Spleen (tissue), 11 donors: Measurements from ENCODE around the gene PTRHD1. TPM values are rescaled to one million over a fixed set of nuclear protein-coding genes. Genes with fewer than 3 reads are reported as not detected.
"Not testable (repeated sequence)": the region's sequence is repeated elsewhere in the genome, so short reads cannot be mapped to it uniquely, and the experiment has no call there.

Experiments used
- DNase-seq: peaks from one replicate; pipeline ENCODE4 v3.0.0-alpha.2; 2020
- H3K27ac ChIP-seq, 8 donors: fragments of 200-600 bp; sonication (generic) in 7 of 8; 1 replicate in 4 of 8; 2 replicates in 4 of 8; pipeline versions ENCODE4 v1.5.0 to v1.8.0; 2016 to 2021; ENCODE audit warnings: inconsistent platforms in 4 of 8, mild to moderate bottlenecking in 4 of 8, moderate library complexity in 1 of 8
- H3K27me3 ChIP-seq, 7 donors: fragments of 200-600 bp; sonication (generic) in 6 of 7; replicated peaks in 1 of 7; 1 replicate in 4 of 7; 2 replicates in 3 of 7; pipeline versions ENCODE4 v1.5.0 to v1.8.0; 2016 to 2021; ENCODE audit warnings: inconsistent platforms in 3 of 7, mild to moderate bottlenecking in 1 of 7
- H3K36me3 ChIP-seq, 6 donors: fragments of 200-600 bp; sonication (generic) in 5 of 6; 1 replicate in 4 of 6; 2 replicates in 2 of 6; pipeline versions ENCODE4 v1.5.0 to v1.8.0; 2016 to 2021; ENCODE audit warnings: inconsistent platforms in 2 of 6
- H3K4me1 ChIP-seq, 6 donors: fragments of 200-600 bp; sonication (generic) in 5 of 6; 1 replicate in 3 of 6; 2 replicates in 3 of 6; pipeline versions ENCODE4 v1.5.0 to v1.8.0; 2016 to 2021; ENCODE audit warnings: inconsistent platforms in 3 of 6
- H3K4me3 ChIP-seq, 8 donors: fragments of 200-600 bp; sonication (generic) in 7 of 8; 1 replicate in 4 of 8; 2 replicates in 4 of 8; pipeline versions ENCODE4 v1.5.0 to v1.8.0; 2016 to 2021; ENCODE audit warnings: inconsistent platforms in 4 of 8, mild to moderate bottlenecking in 4 of 8, moderate library complexity in 2 of 8
- H3K9me3 ChIP-seq, 8 donors: fragments of 200-600 bp; sonication (generic) in 7 of 8; 1 replicate in 4 of 8; 2 replicates in 4 of 8; pipeline versions ENCODE4 v1.5.0 to v1.8.0; 2016 to 2021; ENCODE audit warnings: inconsistent platforms in 4 of 8
- POLR2A ChIP-seq, 3 donors: fragments of 450-650 bp; IDR thresholded peaks; one replicate each; pipeline ENCODE4 v1.5.1; 2017; ENCODE audit warnings: antibody characterized with exemption in 3 of 3, mild to moderate bottlenecking in 1 of 3
- POLR2AphosphoS5 ChIP-seq, 3 donors: sonication (generic); formaldehyde crosslinking; IDR thresholded peaks; one replicate each; pipeline ENCODE4 v1.5.1; 2017; ENCODE audit warnings: antibody characterized with exemption in 3 of 3
- WGBS, 5 donors: extraction: QIAGEN DNeasy Blood & Tissue Kit in 3 of 5; methylation state at CpG; one replicate each; pipeline versions ENCODE4 v1.1.5 to v1.1.7; 2013 to 2018; 5-methylcytosine and 5-hydroxymethylcytosine counted together
- intact Hi-C: fragments of 100-400 bp; cut with DNase I; formaldehyde crosslinking; loops from one replicate; pipeline ENCODE4 v1.15.0; 2023; ENCODE audit warnings: low total_unique reads
- polyA plus RNA-seq, 3 donors: library from polyadenylated mRNA; stranded (reverse); fragments of 200-250 nt; gene quantifications; one replicate each; pipeline ENCODE4 v1.2.1, GENCODE V29; 2013
- total RNA-seq, 7 donors: library from RNA; depleted of rRNA in 3 of 7; stranded (reverse); fragments of >200 nt in 3 of 7; fragmentation: NEBNext Ultra II Directional in 4 of 7; extraction: Animal tissue kit (Norgen Biotek cat#: 25700) in 4 of 7; gene quantifications; one replicate each; pipeline versions ENCODE4 v1.1.0 to v1.2.1, GENCODE V29; 2016 to 2021
- TF ChIP-seq, protein P1 (sequence below), 11 experiments: fragments of 200-600 bp in 7 of 11; fragments of 450-650 bp in 4 of 11; sonication (generic) in 4 of 11; IDR thresholded peaks in 8 of 11; conservative IDR thresholded peaks in 3 of 11; 1 replicate in 7 of 11; 2 replicates in 4 of 11; pipeline versions ENCODE4 v1.4.0 to v1.8.0; 2016 to 2021; ENCODE audit warnings: antibody characterized with exemption in 11 of 11, inconsistent platforms in 4 of 11, mild to moderate bottlenecking in 1 of 11
- donor health status: healthy with polysubstance abuse.
- donor health status: DM: no; HTN: no; CAD: no; lungs with moderate emphysema.
- donor health status: DM: no; HTN: no; CAD: no.
- donor health status: Bipolar disorder and iron deficiency.
- donor health status: healthy.
- donor health status: DM: no; HTN: no; CAD: no.
- donor health status: DM: yes; HTN: yes; CAD: no.

Gene PTRHD1
- total and polyA plus RNA-seq, 10 donors = 11.0 to 42.0 (median 23.9) TPM

DNA sequence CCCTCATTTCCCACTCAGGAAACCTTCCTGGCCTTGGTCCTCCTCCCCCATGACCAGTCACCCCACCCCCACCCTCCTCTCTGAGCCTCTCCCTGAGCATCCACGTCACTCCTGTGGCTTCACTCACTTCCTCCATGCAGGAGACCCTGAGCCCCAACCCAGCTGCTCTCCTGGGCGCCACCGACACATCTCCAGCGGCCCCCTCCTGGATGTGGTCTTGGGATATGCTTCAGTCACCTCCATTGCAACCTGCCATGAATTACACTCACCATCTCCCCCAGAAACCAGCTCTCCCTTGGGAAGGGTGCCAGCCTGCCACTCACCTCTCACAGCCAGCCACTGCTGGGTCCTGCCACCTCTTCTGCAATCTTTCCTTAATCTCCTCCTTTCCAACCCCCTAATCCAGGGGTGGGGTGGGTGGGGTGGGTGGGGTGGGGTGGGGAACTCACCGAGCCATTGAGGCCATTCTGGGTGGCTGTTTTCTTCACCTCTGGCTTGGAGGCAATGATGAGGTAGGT is 44.9 kb upstream of the PTRHD1 start:
- TF ChIP-seq, protein P1, sequence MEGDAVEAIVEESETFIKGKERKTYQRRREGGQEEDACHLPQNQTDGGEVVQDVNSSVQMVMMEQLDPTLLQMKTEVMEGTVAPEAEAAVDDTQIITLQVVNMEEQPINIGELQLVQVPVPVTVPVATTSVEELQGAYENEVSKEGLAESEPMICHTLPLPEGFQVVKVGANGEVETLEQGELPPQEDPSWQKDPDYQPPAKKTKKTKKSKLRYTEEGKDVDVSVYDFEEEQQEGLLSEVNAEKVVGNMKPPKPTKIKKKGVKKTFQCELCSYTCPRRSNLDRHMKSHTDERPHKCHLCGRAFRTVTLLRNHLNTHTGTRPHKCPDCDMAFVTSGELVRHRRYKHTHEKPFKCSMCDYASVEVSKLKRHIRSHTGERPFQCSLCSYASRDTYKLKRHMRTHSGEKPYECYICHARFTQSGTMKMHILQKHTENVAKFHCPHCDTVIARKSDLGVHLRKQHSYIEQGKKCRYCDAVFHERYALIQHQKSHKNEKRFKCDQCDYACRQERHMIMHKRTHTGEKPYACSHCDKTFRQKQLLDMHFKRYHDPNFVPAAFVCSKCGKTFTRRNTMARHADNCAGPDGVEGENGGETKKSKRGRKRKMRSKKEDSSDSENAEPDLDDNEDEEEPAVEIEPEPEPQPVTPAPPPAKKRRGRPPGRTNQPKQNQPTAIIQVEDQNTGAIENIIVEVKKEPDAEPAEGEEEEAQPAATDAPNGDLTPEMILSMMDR (IDR thresholded peaks at IDR 0.05 in 8 of 11, conservative IDR thresholded peaks at IDR 0.05 in 3 of 11) = no peak
- TF ChIP-seq POLR2AphosphoS5 (IDR thresholded peaks at IDR 0.05) (no peak), POLR2A (IDR thresholded peaks at IDR 0.05) (no peak)
- Histone ChIP-seq H3K4me1 (no peaks in the 10 kb centered on the region), H3K4me3 (no peak overlapping the region), H3K36me3 (peaks cover 0 to 100% (median 39%) of the 10 kb centered on the region in 6 donors), H3K27me3 (no peaks in the 10 kb centered on the region), H3K27ac (no peak overlapping the region), H3K9me3 (no peaks in the 10 kb centered on the region)
- intact Hi-C loops = no loop called here
- DNase-seq = peak; percentile 19
- WGBS, 5 donors = 81 to 98% (median 86%) methylated on average over 5 of the region's 5 CpGs

DNA sequence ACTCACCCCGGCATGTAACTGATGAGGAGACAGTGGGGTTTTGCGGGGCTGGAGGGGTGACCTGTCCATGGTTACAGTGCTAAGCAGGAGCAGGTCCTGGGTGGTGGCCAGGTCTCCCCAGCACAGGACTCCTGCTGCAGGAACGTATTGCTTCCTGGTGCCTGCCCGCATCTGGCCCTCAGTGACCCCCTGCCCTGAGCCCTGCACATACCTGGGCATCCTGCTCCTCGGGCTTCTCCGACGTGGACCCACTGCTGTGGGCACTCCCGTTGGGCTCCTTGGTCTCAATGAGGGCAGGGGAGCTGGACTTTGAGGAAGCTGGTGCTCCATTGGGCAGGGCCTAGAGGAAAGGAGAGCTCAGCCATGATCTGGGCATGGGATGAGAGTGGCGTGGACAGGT is 43.5 kb upstream of the PTRHD1 start:
- no peaks in the 10 kb centered on the region for H3K9me3 ChIP-seq
- 91 to 97% (median 95%) methylated on average over 5 to 9 of the region's 9 CpGs for WGBS, 5 donors
- no peak overlapping the region for H3K4me3 ChIP-seq
- H3K4me1 ChIP-seq = no peaks in the 10 kb centered on the region
- no peak overlapping the region for H3K27ac ChIP-seq
- no peaks in the 10 kb centered on the region for H3K27me3 ChIP-seq
- TF ChIP-seq, protein P1 (IDR thresholded peaks at IDR 0.05 in 8 of 11, conservative IDR thresholded peaks at IDR 0.05 in 3 of 11) = no peak
- TF ChIP-seq POLR2AphosphoS5 (IDR thresholded peaks at IDR 0.05) = no peak
- TF ChIP-seq POLR2A (IDR thresholded peaks at IDR 0.05) = no peak
- intact Hi-C loops = no loop called here
- peak; percentile 66 for DNase-seq
- H3K36me3 ChIP-seq = peaks cover 0 to 96% (median 34%) of the 10 kb centered on the region in 6 donors

DNA sequence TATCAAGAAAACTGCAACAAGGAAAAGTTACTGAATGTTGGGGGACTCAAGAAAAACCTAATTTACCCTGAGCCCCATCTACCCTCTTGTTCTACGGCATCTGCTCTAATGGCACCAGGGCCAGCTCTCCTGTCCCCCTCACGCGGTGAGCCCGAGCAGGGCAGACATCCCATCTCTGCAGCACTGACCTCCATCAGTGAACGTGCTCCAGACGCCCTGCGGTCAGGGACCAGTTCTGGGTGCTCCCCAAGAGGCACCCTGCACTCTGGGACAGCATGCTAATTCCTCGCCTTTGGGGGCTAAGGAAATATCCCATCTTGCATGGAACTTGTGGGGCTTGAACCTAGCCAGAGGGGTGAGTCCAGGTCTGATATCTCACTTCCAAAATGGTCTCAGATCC is 43.0 kb upstream of the PTRHD1 start:
- H3K4me3 ChIP-seq = no peak overlapping the region
- TF ChIP-seq POLR2AphosphoS5 (IDR thresholded peaks at IDR 0.05) (no peak), POLR2A (IDR thresholded peaks at IDR 0.05) (no peak)
- TF ChIP-seq, protein P1 (IDR thresholded peaks at IDR 0.05 in 8 of 11, conservative IDR thresholded peaks at IDR 0.05 in 3 of 11) = no peak
- DNase-seq = peak; percentile 55
- intact Hi-C loops = no loop called here
- H3K4me1 ChIP-seq = no peaks in the 10 kb centered on the region
- no peaks in the 10 kb centered on the region for H3K27me3 ChIP-seq
- no peak overlapping the region for H3K27ac ChIP-seq
- H3K9me3 ChIP-seq = no peaks in the 10 kb centered on the region
- H3K36me3 ChIP-seq = peaks cover 0 to 95% (median 31%) of the 10 kb centered on the region in 6 donors
- WGBS, 5 donors = 91 to 97% (median 93%) methylated on average over 8 of the region's 8 CpGs

DNA sequence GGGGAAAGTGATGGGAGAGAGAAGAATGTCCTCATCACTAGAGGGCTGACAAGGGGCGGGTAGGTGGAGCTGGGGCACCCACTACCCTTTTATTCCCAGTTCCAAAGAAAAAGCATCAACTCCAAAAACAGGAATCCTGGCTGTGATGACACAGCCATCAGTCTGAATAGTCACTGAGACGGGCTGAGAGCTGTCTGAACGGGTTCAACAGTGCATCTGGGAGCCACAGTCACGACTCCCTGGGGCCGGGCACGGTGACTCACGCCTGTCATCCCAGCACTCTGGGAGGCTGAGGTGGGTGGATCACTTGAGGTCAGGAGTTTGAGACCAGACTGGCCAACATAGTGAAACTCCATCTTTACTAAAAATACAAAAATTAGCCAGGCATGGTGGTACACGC is 42.2 kb upstream of the PTRHD1 start:
- H3K27ac ChIP-seq, H3K4me1 ChIP-seq, H3K9me3 ChIP-seq, intact Hi-C loops, H3K27me3 ChIP-seq, H3K4me3 ChIP-seq: not testable (repeated sequence)
- H3K36me3 ChIP-seq = peaks cover 0 to 95% (median 27%) of the 10 kb centered on the region in 6 donors
- peak; percentile 34 for DNase-seq
- 88 to 97% (median 95%) methylated on average over 8 of the region's 8 CpGs for WGBS, 5 donors
